PC-9 (cell line): ENCODE results near the gene NELFA.

Experiments
- EZH2 ChIP-seq: fragments of 200-600 bp; sonication (generic); IDR thresholded peaks from 2 replicates; pipeline ENCODE4 v1.8.0; 2017; ENCODE audit warnings: antibody characterized with exemption, low read depth
- TF ChIP-seq, protein P1 (sequence below): fragments of 200-600 bp; sonication (generic); conservative IDR thresholded peaks from 2 replicates; pipeline ENCODE4 v1.6.1; 2017; ENCODE audit warnings: mixed run types, antibody characterized with exemption, mild to moderate bottlenecking, moderate library complexity

DNA sequence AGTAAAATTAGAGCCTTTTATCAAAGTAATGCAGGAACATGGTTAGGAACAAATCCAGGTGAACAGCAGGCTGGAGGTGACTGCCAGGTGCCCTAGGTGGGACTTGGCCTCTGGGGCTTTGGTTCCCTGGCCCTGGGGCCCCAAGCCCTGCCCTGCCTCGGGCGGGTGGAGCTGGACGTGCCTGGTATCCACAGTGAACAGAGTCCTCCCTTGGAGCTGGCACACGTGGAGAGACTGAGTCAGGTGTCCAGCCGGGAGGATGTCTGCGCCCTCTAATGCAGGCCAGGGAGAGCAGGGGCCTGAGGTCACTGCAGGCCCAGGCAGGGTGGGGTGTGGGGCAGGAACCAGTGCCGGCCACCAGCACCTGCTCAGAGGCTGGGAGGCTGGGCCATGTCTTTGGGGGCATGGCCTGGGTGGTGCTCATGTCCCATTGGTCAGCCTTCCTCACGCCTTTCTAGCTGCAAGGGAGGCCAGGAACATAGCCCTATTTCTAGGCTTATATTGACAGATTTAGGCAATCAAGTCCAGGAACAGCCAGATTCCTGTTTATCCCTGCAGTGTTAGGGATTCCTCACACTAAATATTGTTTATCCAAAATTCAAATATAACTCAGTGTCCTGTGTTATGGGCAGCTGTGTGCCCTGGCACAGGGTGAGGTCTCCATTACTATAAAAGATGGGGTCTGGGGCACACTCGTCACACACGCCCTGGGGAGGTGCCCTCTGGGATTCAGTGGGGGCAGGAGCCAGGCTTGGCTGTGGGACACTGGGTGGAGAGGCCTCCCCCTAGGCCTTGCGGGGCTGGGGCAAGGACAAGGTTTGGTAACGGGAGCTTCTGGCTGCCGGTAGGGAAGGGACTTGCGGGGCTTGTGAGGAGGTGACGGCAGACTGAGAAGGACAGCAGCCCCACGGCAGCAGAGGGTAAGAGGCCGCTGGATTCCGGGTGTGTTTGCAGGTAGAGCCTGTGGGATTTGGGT, 36.1 kb upstream of the NELFA start:
- TF ChIP-seq, protein P1, sequence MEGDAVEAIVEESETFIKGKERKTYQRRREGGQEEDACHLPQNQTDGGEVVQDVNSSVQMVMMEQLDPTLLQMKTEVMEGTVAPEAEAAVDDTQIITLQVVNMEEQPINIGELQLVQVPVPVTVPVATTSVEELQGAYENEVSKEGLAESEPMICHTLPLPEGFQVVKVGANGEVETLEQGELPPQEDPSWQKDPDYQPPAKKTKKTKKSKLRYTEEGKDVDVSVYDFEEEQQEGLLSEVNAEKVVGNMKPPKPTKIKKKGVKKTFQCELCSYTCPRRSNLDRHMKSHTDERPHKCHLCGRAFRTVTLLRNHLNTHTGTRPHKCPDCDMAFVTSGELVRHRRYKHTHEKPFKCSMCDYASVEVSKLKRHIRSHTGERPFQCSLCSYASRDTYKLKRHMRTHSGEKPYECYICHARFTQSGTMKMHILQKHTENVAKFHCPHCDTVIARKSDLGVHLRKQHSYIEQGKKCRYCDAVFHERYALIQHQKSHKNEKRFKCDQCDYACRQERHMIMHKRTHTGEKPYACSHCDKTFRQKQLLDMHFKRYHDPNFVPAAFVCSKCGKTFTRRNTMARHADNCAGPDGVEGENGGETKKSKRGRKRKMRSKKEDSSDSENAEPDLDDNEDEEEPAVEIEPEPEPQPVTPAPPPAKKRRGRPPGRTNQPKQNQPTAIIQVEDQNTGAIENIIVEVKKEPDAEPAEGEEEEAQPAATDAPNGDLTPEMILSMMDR: no peak
- no peak for TF ChIP-seq EZH2
